ENCODE data around the gene SLIT1. TPM values are rescaled to one million over a fixed set of nuclear protein-coding genes. Genes with fewer than 3 reads are reported as not detected.

SLIT1 gene
- polyA plus RNA-seq, 1 donor (not counting 4 experiments of a cell fraction or from before 2014, with no cell fraction given) = 0.01 TPM

GRCh38 chr10:97100657-97101056, 85.1 kb downstream of the SLIT1 start:
- peaks cover 30% of the 10 kb centered on the region for H3K27me3 ChIP-seq (ENCODE audit: control insufficient read depth, extremely low read depth, insufficient read depth, low read length)
- dilution Hi-C loops (cut with MboI; ENCODE audit: extremely low pct_ligation_motif_present, low sequenced_read_pairs) = no loop called here
- H3K4me1 ChIP-seq (ENCODE audit: control insufficient read depth, extremely low read depth, insufficient read depth, low read length) = no peaks in the 10 kb centered on the region
- no peaks in the 10 kb centered on the region for H3K36me3 ChIP-seq (ENCODE audit: control insufficient read depth in 2 of 2, extremely low read depth in 1 of 2, insufficient read depth in 2 of 2, low read length in 2 of 2)
- no peaks in the 10 kb centered on the region for H4K20me1 ChIP-seq (ENCODE audit: control insufficient read depth, extremely low read depth, insufficient read depth, low read length)
- no peak overlapping the region for H2AFZ ChIP-seq (ENCODE audit: control insufficient read depth, low read length)
- no peak overlapping the region for H3K4me3 ChIP-seq (ENCODE audit: control insufficient read depth in 2 of 3, extremely low read depth in 1 of 3, insufficient read depth in 2 of 3, low read depth in 1 of 3, low read length in 3 of 3)
- FAIRE-seq (no peak), DNase-seq (ENCODE audit: low read depth, low spot score) (no peak)
- H3K27ac ChIP-seq (ENCODE audit: control insufficient read depth, insufficient read depth, low read length) = no peak overlapping the region
- no peaks in the 10 kb centered on the region for H3K9me1 ChIP-seq (ENCODE audit: control insufficient read depth, extremely low read depth, insufficient read depth, low read length)
- no peak overlapping the region for H3K9ac ChIP-seq (ENCODE audit: control insufficient read depth, extremely low read depth, insufficient read depth, low read length)
- no peaks in the 10 kb centered on the region for H3K79me2 ChIP-seq (ENCODE audit: control insufficient read depth, insufficient read depth, low read length)
- H3K9me3 ChIP-seq (ENCODE audit: control insufficient read depth, low read depth, low read length) = no peaks in the 10 kb centered on the region
- H3K4me2 ChIP-seq (ENCODE audit: control insufficient read depth, extremely low read depth, insufficient read depth, low read depth, low read length) = no peak overlapping the region
- TF ChIP-seq EZH2 (IDR thresholded peaks at IDR 0.05; ENCODE audit: low read length) = no peak
- TF ChIP-seq CTCF (optimal IDR thresholded peaks at IDR 0.05 in 1 of 3, IDR thresholded peaks at IDR 0.05 in 1 of 3, conservative IDR thresholded peaks at IDR 0.05 in 1 of 3; ENCODE audit: extremely low read depth in 1 of 3, insufficient read depth in 2 of 3, low read length in 3 of 3) = no peak

- no peak overlapping the region for H2AFZ ChIP-seq (ENCODE audit: control insufficient read depth, low read length)
- no peak overlapping the region for H3K9ac ChIP-seq (ENCODE audit: control insufficient read depth, extremely low read depth, insufficient read depth, low read length)
- no peaks in the 10 kb centered on the region for H3K79me2 ChIP-seq (ENCODE audit: control insufficient read depth, insufficient read depth, low read length)
- H3K4me2 ChIP-seq (ENCODE audit: control insufficient read depth, extremely low read depth, insufficient read depth, low read depth, low read length) = no peak overlapping the region
- no peak for FAIRE-seq
- H3K9me3 ChIP-seq (ENCODE audit: control insufficient read depth, low read depth, low read length) = no peaks in the 10 kb centered on the region
- no peak overlapping the region for H3K4me3 ChIP-seq (ENCODE audit: control insufficient read depth in 2 of 3, extremely low read depth in 1 of 3, insufficient read depth in 2 of 3, low read depth in 1 of 3, low read length in 3 of 3)
- dilution Hi-C loops (cut with MboI; ENCODE audit: extremely low pct_ligation_motif_present, low sequenced_read_pairs) = no loop called here
- H3K27ac ChIP-seq (ENCODE audit: control insufficient read depth, insufficient read depth, low read length) = no peak overlapping the region
- H3K36me3 ChIP-seq (ENCODE audit: control insufficient read depth in 2 of 2, extremely low read depth in 1 of 2, insufficient read depth in 2 of 2, low read length in 2 of 2) = no peaks in the 10 kb centered on the region
- no peaks in the 10 kb centered on the region for H4K20me1 ChIP-seq (ENCODE audit: control insufficient read depth, extremely low read depth, insufficient read depth, low read length)
- no peaks in the 10 kb centered on the region for H3K4me1 ChIP-seq (ENCODE audit: control insufficient read depth, extremely low read depth, insufficient read depth, low read length)
- no peak for TF ChIP-seq CTCF (optimal IDR thresholded peaks at IDR 0.05 in 1 of 3, IDR thresholded peaks at IDR 0.05 in 1 of 3, conservative IDR thresholded peaks at IDR 0.05 in 1 of 3; ENCODE audit: extremely low read depth in 1 of 3, insufficient read depth in 2 of 3, low read length in 3 of 3)
- no peak for TF ChIP-seq EZH2 (IDR thresholded peaks at IDR 0.05; ENCODE audit: low read length)
- no peak for DNase-seq (ENCODE audit: low read depth, low spot score)
- H3K9me1 ChIP-seq (ENCODE audit: control insufficient read depth, extremely low read depth, insufficient read depth, low read length) = no peaks in the 10 kb centered on the region
- peaks cover 36% of the 10 kb centered on the region for H3K27me3 ChIP-seq (ENCODE audit: control insufficient read depth, extremely low read depth, insufficient read depth, low read length)
Observed at GRCh38 chr10:97099868-97100267, 85.9 kb downstream of the SLIT1 start.

Measured in keratinocyte (primary cell).